Retinal pigment epithelial cell (primary cell): ENCODE data around the gene RNLS.

Source experiments
- DNase-seq: peaks from one replicate; pipeline ENCODE4 v3.0.0-alpha.2; 2010; ENCODE audit warnings: low read depth
- H3K4me3 ChIP-seq: 2 replicates; pipeline ENCODE4 v1.5.1; 2011; ENCODE audit warnings: mild to moderate bottlenecking, low read length, control low read depth, moderate library complexity
- CTCF ChIP-seq: conservative IDR thresholded peaks from 2 replicates; pipeline ENCODE4 v1.5.1; 2011; ENCODE audit warnings: low read depth, low read length, control low read depth, inconsistent platforms

RNLS gene

DNA sequence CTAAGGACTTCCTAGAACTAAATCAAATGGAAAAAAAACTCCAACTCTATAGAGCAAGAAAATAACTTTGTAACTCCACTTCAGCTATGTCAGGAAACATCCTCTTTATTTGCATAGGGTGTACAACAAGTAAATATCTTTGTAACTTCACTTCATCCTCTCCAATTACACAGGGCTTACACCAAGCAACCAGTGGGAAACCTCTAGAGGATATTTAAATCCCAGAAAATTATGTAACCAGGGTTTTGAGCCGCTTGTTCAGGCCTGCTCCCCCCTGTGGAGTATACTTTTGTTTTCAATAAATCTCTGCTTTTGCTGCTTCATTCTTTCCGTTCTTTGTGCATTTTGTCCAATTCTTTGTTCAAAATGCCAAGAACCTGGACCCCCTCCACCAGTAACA, 25.7 kb upstream of the RNLS start:
- no peak for TF ChIP-seq CTCF
- DNase-seq: no peak
- no peak overlapping the region for H3K4me3 ChIP-seq

- no peak for TF ChIP-seq CTCF
- no peak for DNase-seq
- no peak overlapping the region for H3K4me3 ChIP-seq
Measured at GRCh38 chr10:88608052-88608732, 25.1 kb upstream of the RNLS start.

GRCh38 chr10:88598055-88598454, 14.9 kb upstream of the RNLS start:
- DNase-seq: no peak
- no peak for TF ChIP-seq CTCF
- H3K4me3 ChIP-seq: no peak overlapping the region

- H3K4me3 ChIP-seq: no peak overlapping the region
- no peak for DNase-seq
- no peak for TF ChIP-seq CTCF
Measured at GRCh38 chr10:88594482-88594881, 11.4 kb upstream of the RNLS start.

DNA sequence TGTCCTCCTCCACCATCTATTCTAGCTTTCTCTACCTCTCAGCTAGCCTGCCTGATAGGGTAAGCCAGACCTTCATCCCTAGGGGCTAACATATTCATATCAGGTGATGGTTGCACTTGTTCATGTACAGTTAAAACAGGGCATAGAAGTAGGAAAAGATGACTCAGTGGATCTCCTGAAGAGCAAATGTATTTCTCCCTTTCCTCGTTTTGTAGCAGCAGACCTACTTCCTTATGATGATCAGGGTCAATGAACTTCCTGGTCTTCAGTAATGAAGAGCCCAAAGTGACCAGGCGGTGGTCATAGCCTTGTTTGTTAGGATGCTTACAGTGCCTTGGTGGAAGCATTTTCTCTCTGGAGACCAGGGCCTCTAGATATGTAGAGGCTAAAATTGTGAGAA, 9.8 kb upstream of the RNLS start:
- DNase-seq: no peak
- no peak overlapping the region for H3K4me3 ChIP-seq
- no peak for TF ChIP-seq CTCF

GRCh38 chr10:88592381-88592780, 9.3 kb upstream of the RNLS start:
- DNase-seq: no peak
- no peak for TF ChIP-seq CTCF

DNA sequence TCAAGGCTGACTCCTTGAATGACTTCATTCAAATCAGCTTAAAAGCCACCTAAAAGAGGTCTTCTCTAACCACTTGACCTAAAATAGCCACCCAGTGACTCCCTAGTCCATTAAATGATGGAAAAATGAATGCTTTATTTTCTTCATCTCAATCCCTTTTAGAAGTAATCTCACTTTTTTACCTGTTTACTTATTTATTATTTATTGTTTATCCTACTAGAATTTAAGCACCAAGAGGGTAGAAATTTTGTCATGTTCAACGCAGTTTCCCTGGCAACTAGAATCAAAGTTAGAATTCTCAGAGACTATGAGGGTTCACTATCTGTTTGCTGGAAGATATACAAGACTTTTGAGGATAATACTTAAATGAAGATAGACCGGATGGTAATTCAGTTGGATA, 3.3 kb upstream of the RNLS start, which contains the start of gene LIPJ:
LIPJ (plus strand) TSS at position 301 of the 400 bp plus-strand sequence. CDS start 3,926 bp downstream, outside the sequence.
- no peak within 1 kb of the TSS for H3K4me3 ChIP-seq
- no peak for DNase-seq
- no peak for TF ChIP-seq CTCF

More at GRCh38 chr10:88592381-88592780, 9.3 kb upstream of the RNLS start:
- no peak overlapping the region for H3K4me3 ChIP-seq
